Activated CD4-positive, alpha-beta T cell treated with anti-CD3 and anti-CD28 coated beads, Interleukin-2, amount 10 ng/mL, durations not matched to agents 24 days and 14 days (primary cell): ENCODE measurements around the gene ALDH3B2. TPM values are rescaled to one million over a fixed set of nuclear protein-coding genes. Genes with fewer than 3 reads are reported as not detected.
"Not testable (repeated sequence)": the region's sequence is repeated elsewhere in the genome, so short reads cannot be mapped to it uniquely, and the experiment has no call there.

ENCODE experiments used
- DNase-seq: peaks from one replicate; pipeline ENCODE4 v3.0.0; 2022
- H3K27ac Mint-ChIP-seq: one replicate; pipeline ENCODE4 v1.8.0; 2022; ENCODE audit warnings: mild to moderate bottlenecking, mixed read lengths
- H3K27me3 Mint-ChIP-seq: one replicate; pipeline ENCODE4 v1.8.0; 2022; ENCODE audit warnings: mixed read lengths
- H3K36me3 Mint-ChIP-seq: one replicate; pipeline ENCODE4 v1.8.0; 2022; ENCODE audit warnings: low read depth, mild to moderate bottlenecking, mixed read lengths
- H3K4me1 Mint-ChIP-seq: one replicate; pipeline ENCODE4 v1.8.0; 2021; ENCODE audit warnings: mixed read lengths
- H3K4me3 Mint-ChIP-seq: one replicate; pipeline ENCODE4 v1.8.0; 2022; ENCODE audit warnings: mild to moderate bottlenecking, moderate library complexity, mixed read lengths
- H3K9me3 Mint-ChIP-seq: one replicate; pipeline ENCODE4 v1.8.0; 2021; ENCODE audit warnings: mixed read lengths
- intact Hi-C: fragments of 100-400 bp; cut with micrococcal nuclease; formaldehyde crosslinking; loops from one replicate; pipeline ENCODE4 v1.15.1; 2023
- total RNA-seq: library from RNA; stranded (reverse); gene quantifications from 2 replicates; pipeline ENCODE4 v1.2.3, GENCODE V29; 2022

Gene ALDH3B2
- total RNA-seq, 1 donor from 2014 or later, result not detected

- Mint-ChIP-seq H3K4me3 (peak overlapping the region; percentile 86), H3K9me3 (no peaks in the 10 kb centered on the region), H3K36me3 (no peaks in the 10 kb centered on the region), H3K4me1 (peaks cover 15% of the 10 kb centered on the region), H3K27ac (peak overlapping the region; percentile 93), H3K27me3 (no peaks in the 10 kb centered on the region)
- intact Hi-C loops, result loop anchor here (1.0 to 2.0 kb wide), 2 partner anchors 22 to 46 kb away; partner anchors contain the start of genes GSTP1 and NDUFV1
- no peak for DNase-seq
These were observed 45.6 kb downstream of the ALDH3B2 start for GRCh38 chr11:67628710-67629385.

- intact Hi-C loops, result loop anchor here (2.0 kb wide), 1 partner anchor 21 kb away; the partner anchor contains the start of gene NDUFV1
- Mint-ChIP-seq H3K27ac (peak overlapping the region; percentile 29), H3K4me1 (peaks cover 15% of the 10 kb centered on the region), H3K36me3 (no peaks in the 10 kb centered on the region), H3K9me3 (no peaks in the 10 kb centered on the region), H3K4me3 (no peak overlapping the region), H3K27me3 (no peaks in the 10 kb centered on the region)
- no peak for DNase-seq
These were observed 46.4 kb downstream of the ALDH3B2 start for GRCh38 chr11:67627812-67628624.

- H3K9me3 Mint-ChIP-seq, result no peaks in the 10 kb centered on the region
- intact Hi-C loops, result no loop called here
- no peaks in the 10 kb centered on the region for H3K27me3 Mint-ChIP-seq
- no peak overlapping the region for H3K4me3 Mint-ChIP-seq
- H3K4me1 Mint-ChIP-seq, result peaks cover 15% of the 10 kb centered on the region
- DNase-seq, result no peak
- H3K27ac Mint-ChIP-seq, result peak overlapping the region; percentile 29
- H3K36me3 Mint-ChIP-seq, result no peaks in the 10 kb centered on the region
These were observed 47.0 kb downstream of the ALDH3B2 start for GRCh38 chr11:67627441-67627811.

GRCh38 chr11:67626970-67627369, 47.5 kb downstream of the ALDH3B2 start:
- Mint-ChIP-seq H3K27me3 (no peaks in the 10 kb centered on the region), H3K27ac (no peak overlapping the region), H3K36me3 (no peaks in the 10 kb centered on the region), H3K9me3 (no peaks in the 10 kb centered on the region), H3K4me1 (peaks cover 15% of the 10 kb centered on the region), H3K4me3 (no peak overlapping the region)
- no peak for DNase-seq
- intact Hi-C loops, result no loop called here

- peaks cover 15% of the 10 kb centered on the region for H3K4me1 Mint-ChIP-seq
- DNase-seq, H3K9me3 Mint-ChIP-seq, H3K4me3 Mint-ChIP-seq, H3K27ac Mint-ChIP-seq, H3K36me3 Mint-ChIP-seq, intact Hi-C loops, H3K27me3 Mint-ChIP-seq: not testable (repeated sequence)
These were observed 48.1 kb downstream of the ALDH3B2 start for GRCh38 chr11:67626131-67626833.

DNA sequence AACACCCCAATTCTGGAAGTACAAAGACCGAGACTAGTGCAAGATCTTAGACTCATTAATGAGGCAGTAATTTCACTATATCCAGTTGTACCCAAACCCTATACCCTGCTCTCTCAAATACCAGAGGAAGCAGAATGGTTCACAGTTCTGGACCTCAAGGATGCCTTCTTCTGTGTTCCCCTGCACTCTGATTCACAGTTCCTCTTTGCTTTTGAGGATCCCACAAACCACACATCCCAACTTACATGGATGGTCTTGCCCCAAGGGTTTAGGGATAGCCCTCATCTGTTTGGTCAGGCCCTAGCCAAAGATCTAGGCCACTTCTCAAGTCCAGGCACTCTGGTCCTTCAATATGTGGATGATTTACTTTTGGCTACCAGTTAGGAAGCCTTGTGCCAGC, 50.6 kb downstream of the ALDH3B2 start:
- intact Hi-C loops, H3K4me1 Mint-ChIP-seq, H3K27ac Mint-ChIP-seq, H3K9me3 Mint-ChIP-seq, H3K27me3 Mint-ChIP-seq, H3K4me3 Mint-ChIP-seq, DNase-seq, H3K36me3 Mint-ChIP-seq: not testable (repeated sequence)

DNA sequence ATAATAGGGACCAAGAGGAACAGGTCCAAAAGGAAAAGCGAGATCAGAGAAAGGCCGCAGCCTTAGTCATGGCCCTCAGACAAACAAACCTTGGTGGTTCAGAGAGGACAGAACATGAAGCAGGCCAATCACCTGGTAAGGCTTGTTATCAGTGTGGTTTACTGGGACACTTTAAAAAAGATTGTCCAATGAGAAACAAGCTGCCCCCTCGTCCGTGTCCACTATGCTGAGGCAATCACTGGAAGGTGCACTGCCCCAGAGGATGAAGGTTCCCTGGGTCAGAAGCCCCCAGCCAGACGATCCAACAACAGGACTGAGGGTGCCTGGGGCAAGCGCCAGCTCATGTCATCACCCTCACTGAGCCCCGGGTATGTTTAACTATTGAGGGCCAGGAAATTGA, 51.5 kb downstream of the ALDH3B2 start:
- H3K4me1 Mint-ChIP-seq, intact Hi-C loops, H3K36me3 Mint-ChIP-seq, H3K4me3 Mint-ChIP-seq, DNase-seq, H3K27me3 Mint-ChIP-seq, H3K9me3 Mint-ChIP-seq, H3K27ac Mint-ChIP-seq: not testable (repeated sequence)

DNA sequence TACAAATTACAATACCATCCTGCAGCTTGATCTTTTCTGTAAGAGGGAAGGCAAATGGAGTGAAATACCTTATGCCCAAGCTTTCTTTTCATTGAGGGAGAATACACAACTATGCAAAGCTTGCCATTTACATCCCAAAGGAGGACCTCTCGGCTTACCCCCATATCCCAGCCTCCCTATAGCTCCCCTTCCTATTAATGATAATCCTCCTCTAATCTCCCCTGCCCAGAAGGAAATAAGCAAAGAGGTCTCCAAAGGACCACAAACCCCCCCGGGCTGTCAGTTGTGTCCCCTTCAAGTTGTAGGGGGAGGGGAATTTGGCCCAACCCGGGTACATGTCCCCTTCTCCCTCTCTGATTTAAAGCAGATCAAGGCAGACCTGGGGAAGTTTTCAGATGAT, 52.5 kb downstream of the ALDH3B2 start:
- H3K4me1 Mint-ChIP-seq, result not testable (repeated sequence)

GRCh38 chr11:67620621-67621020, 53.8 kb downstream of the ALDH3B2 start:
- H3K36me3 Mint-ChIP-seq, H3K27me3 Mint-ChIP-seq, DNase-seq, H3K4me1 Mint-ChIP-seq, H3K27ac Mint-ChIP-seq, H3K9me3 Mint-ChIP-seq, H3K4me3 Mint-ChIP-seq, intact Hi-C loops: not testable (repeated sequence)

More for the DNA sequence above, 52.5 kb downstream of the ALDH3B2 start:
- H3K27me3 Mint-ChIP-seq, H3K36me3 Mint-ChIP-seq, DNase-seq, H3K4me3 Mint-ChIP-seq, H3K9me3 Mint-ChIP-seq, intact Hi-C loops, H3K27ac Mint-ChIP-seq: not testable (repeated sequence)

DNA sequence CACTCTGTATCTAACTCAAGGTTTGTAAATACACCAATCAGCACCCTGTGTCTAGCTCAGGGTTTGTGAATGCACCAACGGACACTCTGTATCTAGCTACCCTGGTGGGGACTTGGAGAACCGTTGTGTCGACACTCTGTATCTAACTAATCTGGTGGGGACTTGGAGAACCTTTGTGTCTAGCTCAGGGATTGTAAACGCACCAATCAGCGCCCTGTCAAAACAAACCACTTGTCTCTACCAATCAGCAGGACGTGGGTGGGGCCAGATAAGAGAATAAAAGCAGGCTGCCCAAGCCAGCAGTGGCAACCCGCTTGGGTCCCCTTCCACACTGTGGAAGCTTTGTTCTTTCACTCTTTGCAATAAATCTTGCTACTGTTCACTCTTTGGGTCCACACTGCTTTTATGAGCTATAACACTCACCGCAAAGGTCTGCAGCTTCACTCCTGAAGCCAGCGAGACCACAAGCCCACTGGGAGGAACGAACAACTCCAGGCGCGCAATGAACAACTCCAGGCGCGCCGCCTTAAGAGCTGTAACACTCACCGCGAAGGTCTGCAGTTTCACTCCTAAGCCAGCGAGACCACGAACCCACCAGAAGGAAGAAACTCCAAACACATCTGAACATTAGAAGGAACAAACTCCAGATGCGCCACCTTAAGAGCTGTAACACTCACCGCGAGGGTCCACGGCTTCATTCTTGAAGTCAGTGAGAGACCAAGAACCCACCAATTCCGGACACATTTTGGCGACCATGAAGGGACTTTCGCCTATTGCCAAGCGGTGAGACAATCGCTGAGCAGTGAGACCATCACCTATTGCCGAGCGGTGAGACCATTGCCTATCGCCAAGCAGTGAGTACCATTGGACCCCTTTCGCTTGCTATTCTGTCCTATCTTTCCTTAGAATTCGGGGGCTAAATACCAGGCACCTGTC, 54.5 kb downstream of the ALDH3B2 start:
- H3K27ac Mint-ChIP-seq, H3K4me1 Mint-ChIP-seq, H3K36me3 Mint-ChIP-seq, H3K4me3 Mint-ChIP-seq, H3K9me3 Mint-ChIP-seq, DNase-seq, H3K27me3 Mint-ChIP-seq: not testable (repeated sequence)
- intact Hi-C loops, result loop anchor here (5.0 kb wide), 1 partner anchor 38 kb away; the partner anchor contains the start of gene GSTP1

- H3K9me3 Mint-ChIP-seq, H3K36me3 Mint-ChIP-seq, H3K27ac Mint-ChIP-seq, DNase-seq, H3K4me3 Mint-ChIP-seq, H3K27me3 Mint-ChIP-seq, H3K4me1 Mint-ChIP-seq: not testable (repeated sequence)
- intact Hi-C loops, result loop anchor here (5.0 kb wide), 1 partner anchor 37 kb away; the partner anchor contains the start of gene GSTP1
These were observed 55.3 kb downstream of the ALDH3B2 start for GRCh38 chr11:67618901-67619659.

GRCh38 chr11:67617243-67617953, 57.0 kb downstream of the ALDH3B2 start:
- Mint-ChIP-seq H3K36me3 (peaks cover 9% of the 10 kb centered on the region), H3K4me3 (no peak overlapping the region), H3K4me1 (peaks cover 16% of the 10 kb centered on the region), H3K9me3 (no peaks in the 10 kb centered on the region), H3K27me3 (no peaks in the 10 kb centered on the region), H3K27ac (no peak overlapping the region)
- no peak for DNase-seq
- intact Hi-C loops, result loop anchor here (5.0 kb wide), 1 partner anchor 35 kb away; the partner anchor contains the start of gene GSTP1
